Endothelial cell (in vitro differentiated cells): Measurements from ENCODE around the gene OCA2. TPM values are rescaled to one million over a fixed set of nuclear protein-coding genes. Genes with fewer than 3 reads are reported as not detected.

Source experiments
- DNase-seq: peaks from one replicate; pipeline ENCODE4 v3.0.0; 2021; ENCODE audit warnings: low spot score
- H3K27ac Mint-ChIP-seq: one replicate; pipeline ENCODE4 v1.8.0; 2021; ENCODE audit warnings: mixed read lengths, inconsistent platforms; ENCODE audit not compliant: unreplicated experiment
- H3K27me3 Mint-ChIP-seq: one replicate; pipeline ENCODE4 v1.8.0; 2021; ENCODE audit warnings: mild to moderate bottlenecking, moderate library complexity, mixed read lengths, inconsistent platforms; ENCODE audit not compliant: unreplicated experiment
- H3K36me3 Mint-ChIP-seq: one replicate; pipeline ENCODE4 v1.8.0; 2021; ENCODE audit warnings: mild to moderate bottlenecking, low read depth, mixed read lengths, inconsistent platforms; ENCODE audit not compliant: unreplicated experiment
- H3K4me1 Mint-ChIP-seq: one replicate; pipeline ENCODE4 v1.8.0; 2021; ENCODE audit warnings: mild to moderate bottlenecking, mixed read lengths, inconsistent platforms; ENCODE audit not compliant: unreplicated experiment
- H3K4me3 Mint-ChIP-seq: one replicate; pipeline ENCODE4 v1.8.0; 2021; ENCODE audit warnings: mild to moderate bottlenecking, mixed read lengths, inconsistent platforms; ENCODE audit not compliant: unreplicated experiment
- H3K9me3 Mint-ChIP-seq: one replicate; pipeline ENCODE4 v1.8.0; 2021; ENCODE audit warnings: mixed read lengths, inconsistent platforms; ENCODE audit not compliant: unreplicated experiment
- CTCF ChIP-seq: fragments of 200-600 bp; sonication (generic); IDR thresholded peaks from one replicate; pipeline ENCODE4 v1.5.0; 2021; ENCODE audit warnings: antibody characterized with exemption; ENCODE audit not compliant: unreplicated experiment
- total RNA-seq: library from RNA; stranded (reverse); fragmentation: NEBNext Ultra II Directional; extraction: Animal tissue kit (Norgen Biotek cat#: 25700); gene quantifications from one replicate; pipeline ENCODE4 v1.2.1, GENCODE V29; 2021; ENCODE audit not compliant: unreplicated experiment

The OCA2 gene
- total RNA-seq, 1 donor from 2014 or later = not detected

GRCh38 chr15:27816790-27817189 is 282.3 kb downstream of the OCA2 start:
- no peak for DNase-seq
- Mint-ChIP-seq H3K27me3 (peaks cover 3% of the 10 kb centered on the region), H3K27ac (no peak overlapping the region), H3K9me3 (peaks cover 5% of the 10 kb centered on the region), H3K4me1 (no peaks in the 10 kb centered on the region), H3K4me3 (no peak overlapping the region), H3K36me3 (peaks cover 9% of the 10 kb centered on the region)
- no peak for TF ChIP-seq CTCF

- no peaks in the 10 kb centered on the region for H3K4me1 Mint-ChIP-seq
- peaks cover 3% of the 10 kb centered on the region for H3K27me3 Mint-ChIP-seq
- H3K9me3 Mint-ChIP-seq = peaks cover 5% of the 10 kb centered on the region
- TF ChIP-seq CTCF = no peak
- peaks cover 9% of the 10 kb centered on the region for H3K36me3 Mint-ChIP-seq
- no peak overlapping the region for H3K27ac Mint-ChIP-seq
- H3K4me3 Mint-ChIP-seq = no peak overlapping the region
- DNase-seq = no peak
These were observed 284.1 kb downstream of the OCA2 start for GRCh38 chr15:27815035-27815434.

GRCh38 chr15:27813139-27813538 is 286.0 kb downstream of the OCA2 start:
- Mint-ChIP-seq H3K36me3 (peaks cover 9% of the 10 kb centered on the region), H3K27me3 (peaks cover 10% of the 10 kb centered on the region), H3K4me3 (no peak overlapping the region), H3K4me1 (peaks cover 3% of the 10 kb centered on the region), H3K27ac (no peak overlapping the region), H3K9me3 (peaks cover 11% of the 10 kb centered on the region)
- no peak for DNase-seq
- TF ChIP-seq CTCF = no peak

GRCh38 chr15:27808182-27808581 is 290.9 kb downstream of the OCA2 start:
- no peak for DNase-seq
- H3K36me3 Mint-ChIP-seq = no peaks in the 10 kb centered on the region
- no peak for TF ChIP-seq CTCF
- H3K27me3 Mint-ChIP-seq = peaks cover 8% of the 10 kb centered on the region
- H3K9me3 Mint-ChIP-seq = peaks cover 6% of the 10 kb centered on the region
- H3K4me1 Mint-ChIP-seq = peaks cover 3% of the 10 kb centered on the region
- H3K4me3 Mint-ChIP-seq = no peak overlapping the region
- H3K27ac Mint-ChIP-seq = no peak overlapping the region

- no peak for TF ChIP-seq CTCF
- Mint-ChIP-seq H3K4me3 (no peak overlapping the region), H3K27ac (no peak overlapping the region), H3K27me3 (peaks cover 8% of the 10 kb centered on the region), H3K9me3 (peaks cover 6% of the 10 kb centered on the region), H3K4me1 (peaks cover 3% of the 10 kb centered on the region), H3K36me3 (no peaks in the 10 kb centered on the region)
- DNase-seq = no peak
These were observed 291.8 kb downstream of the OCA2 start for GRCh38 chr15:27807335-27807734.
